ENCODE results near the gene DAB2IP. TPM values are rescaled to one million over a fixed set of nuclear protein-coding genes. Genes with fewer than 3 reads are reported as not detected.
"Not testable (repeated sequence)": the region's sequence is repeated elsewhere in the genome, so short reads cannot be mapped to it uniquely, and the experiment has no call there.

The DAB2IP gene
- total RNA-seq, 1 donor from 2014 or later: 71.6 TPM

- Histone ChIP-seq H3K4me1 (no peaks in the 10 kb centered on the region), H3K36me3 (no peaks in the 10 kb centered on the region), H3K4me3 (no peak overlapping the region), H3K27me3 (no peaks in the 10 kb centered on the region), H3K9me3 (no peaks in the 10 kb centered on the region), H3K27ac (no peak overlapping the region)
- TF ChIP-seq CTCF (IDR thresholded peaks at IDR 0.05): no peak
- intact Hi-C loops (cut with DNase I): no loop called here
- no peak for DNase-seq (ENCODE audit: low spot score in 2 of 2)
These were observed 35.2 kb upstream of the DAB2IP start for GRCh38 chr9:121616123-121616755.

- Histone ChIP-seq H3K36me3 (no peaks in the 10 kb centered on the region), H3K27me3 (no peaks in the 10 kb centered on the region), H3K9me3 (no peaks in the 10 kb centered on the region), H3K4me3 (no peak overlapping the region), H3K4me1 (no peaks in the 10 kb centered on the region), H3K27ac (no peak overlapping the region)
- no peak for DNase-seq (ENCODE audit: low spot score in 2 of 2)
- intact Hi-C loops (cut with DNase I): no loop called here
- TF ChIP-seq CTCF (IDR thresholded peaks at IDR 0.05): no peak
These were observed 32.9 kb upstream of the DAB2IP start for GRCh38 chr9:121618504-121618903.

- not testable (repeated sequence) for DNase-seq (ENCODE audit: low spot score in 2 of 2)
These were observed 32.5 kb upstream of the DAB2IP start for GRCh38 chr9:121618910-121619309.

GRCh38 chr9:121619545-121620324, 31.7 kb upstream of the DAB2IP start:
- Histone ChIP-seq H3K9me3 (no peaks in the 10 kb centered on the region), H3K4me1 (no peaks in the 10 kb centered on the region), H3K27ac (peak overlapping the region in 1 of 2 donors; percentile 45), H3K27me3 (no peaks in the 10 kb centered on the region), H3K36me3 (no peaks in the 10 kb centered on the region), H3K4me3 (no peak overlapping the region)
- intact Hi-C loops (cut with DNase I): no loop called here
- TF ChIP-seq CTCF (IDR thresholded peaks at IDR 0.05): no peak
- no peak for DNase-seq (ENCODE audit: low spot score in 2 of 2)

More at GRCh38 chr9:121618910-121619309, 32.5 kb upstream of the DAB2IP start:
- H3K4me1 ChIP-seq; H3K27me3 ChIP-seq; H3K36me3 ChIP-seq; H3K9me3 ChIP-seq; H3K4me3 ChIP-seq; H3K27ac ChIP-seq; intact Hi-C loops (cut with DNase I): not testable (repeated sequence)

- Histone ChIP-seq H3K9me3 (no peaks in the 10 kb centered on the region), H3K4me3 (no peak overlapping the region), H3K36me3 (no peaks in the 10 kb centered on the region), H3K4me1 (no peaks in the 10 kb centered on the region), H3K27ac (no peak overlapping the region), H3K27me3 (no peaks in the 10 kb centered on the region)
- DNase-seq (ENCODE audit: low spot score in 2 of 2): no peak
- TF ChIP-seq CTCF (IDR thresholded peaks at IDR 0.05): no peak
- intact Hi-C loops (cut with DNase I): no loop called here
These were observed 31.1 kb upstream of the DAB2IP start for GRCh38 chr9:121620325-121620673.

GRCh38 chr9:121620777-121621449, 30.5 kb upstream of the DAB2IP start:
- H3K9me3 ChIP-seq: no peaks in the 10 kb centered on the region
- H3K4me3 ChIP-seq: no peak overlapping the region
- H3K4me1 ChIP-seq: no peaks in the 10 kb centered on the region
- TF ChIP-seq CTCF (IDR thresholded peaks at IDR 0.05): peak in 2 of 3 experiments; percentile 27 to 30
- intact Hi-C loops (cut with DNase I): no loop called here
- no peak for DNase-seq (ENCODE audit: low spot score in 2 of 2)
- no peaks in the 10 kb centered on the region for H3K27me3 ChIP-seq
- H3K36me3 ChIP-seq: no peaks in the 10 kb centered on the region
- H3K27ac ChIP-seq: no peak overlapping the region
